DMS 273 treated with DMSO at 0.1 percent for 48 hours (cell line): ENCODE measurements around the gene KLC1.
A peak's percentile ranks its signal among the peaks of the same experiment; 100 is the strongest.

Experiments
- DNase-seq: peaks from one replicate; lab custom pipeline; 2025; lab: John Stamatoyannopoulos, UW

The KLC1 gene

DNA sequence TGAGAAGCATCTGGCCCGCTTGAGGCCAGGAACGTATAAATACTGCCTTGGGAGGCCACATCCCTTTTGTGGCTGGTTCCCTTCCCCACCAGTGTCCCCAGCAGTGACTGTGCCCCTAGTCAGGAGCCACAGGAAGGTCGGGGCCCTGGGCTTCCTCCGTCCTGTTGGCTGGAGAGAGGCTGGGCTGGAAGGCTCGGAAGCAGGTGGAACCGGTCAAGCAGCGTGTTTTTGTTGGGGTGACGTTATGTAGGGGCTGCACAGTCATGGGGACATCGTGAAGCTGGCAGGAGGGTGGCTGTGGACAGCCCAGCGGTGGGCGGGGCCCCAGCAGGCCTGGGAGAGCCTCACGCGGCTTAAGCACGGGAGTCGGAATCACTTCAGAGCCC is 76.1 kb downstream of the KLC1 start:
- no peak for DNase-seq

DNA sequence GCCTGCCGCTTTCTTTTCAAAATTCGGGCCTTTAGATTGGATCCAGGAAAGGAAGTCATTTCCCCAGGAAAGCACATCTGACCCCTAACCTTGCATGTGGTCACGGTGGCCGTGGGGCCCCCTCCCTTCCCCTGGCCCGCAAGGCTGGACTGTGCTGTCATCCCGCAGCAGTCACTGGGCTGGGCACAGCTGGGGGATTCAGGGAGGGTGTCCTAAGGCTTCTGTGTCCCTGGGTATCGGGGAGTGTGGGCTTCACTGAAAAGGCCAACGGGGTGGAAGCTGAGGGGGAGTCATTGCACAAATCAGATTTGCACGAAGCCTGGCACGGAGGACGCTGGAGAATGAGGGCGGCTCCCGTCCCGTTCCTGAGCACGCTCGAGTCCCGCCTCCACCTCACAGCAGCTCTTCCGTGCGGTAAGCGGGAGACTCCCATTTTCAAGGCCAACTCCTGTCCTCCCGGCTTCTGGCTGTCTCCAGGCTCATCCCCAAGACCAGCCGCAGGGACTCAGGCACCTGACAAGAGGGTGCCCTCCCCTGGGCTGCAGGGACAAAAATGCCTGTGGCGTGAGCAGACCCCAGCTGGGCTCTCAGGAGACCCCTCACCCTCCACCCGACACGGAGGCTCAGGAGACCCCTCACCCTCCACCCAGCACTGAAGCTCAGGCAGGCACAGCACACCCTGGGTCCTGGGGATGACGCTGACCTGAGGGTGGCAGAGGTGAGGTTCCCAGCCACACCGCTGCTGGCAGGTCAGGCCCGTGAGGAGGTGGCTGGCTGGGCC is 76.7 kb downstream of the KLC1 start:
- DNase-seq = no peak

DNA sequence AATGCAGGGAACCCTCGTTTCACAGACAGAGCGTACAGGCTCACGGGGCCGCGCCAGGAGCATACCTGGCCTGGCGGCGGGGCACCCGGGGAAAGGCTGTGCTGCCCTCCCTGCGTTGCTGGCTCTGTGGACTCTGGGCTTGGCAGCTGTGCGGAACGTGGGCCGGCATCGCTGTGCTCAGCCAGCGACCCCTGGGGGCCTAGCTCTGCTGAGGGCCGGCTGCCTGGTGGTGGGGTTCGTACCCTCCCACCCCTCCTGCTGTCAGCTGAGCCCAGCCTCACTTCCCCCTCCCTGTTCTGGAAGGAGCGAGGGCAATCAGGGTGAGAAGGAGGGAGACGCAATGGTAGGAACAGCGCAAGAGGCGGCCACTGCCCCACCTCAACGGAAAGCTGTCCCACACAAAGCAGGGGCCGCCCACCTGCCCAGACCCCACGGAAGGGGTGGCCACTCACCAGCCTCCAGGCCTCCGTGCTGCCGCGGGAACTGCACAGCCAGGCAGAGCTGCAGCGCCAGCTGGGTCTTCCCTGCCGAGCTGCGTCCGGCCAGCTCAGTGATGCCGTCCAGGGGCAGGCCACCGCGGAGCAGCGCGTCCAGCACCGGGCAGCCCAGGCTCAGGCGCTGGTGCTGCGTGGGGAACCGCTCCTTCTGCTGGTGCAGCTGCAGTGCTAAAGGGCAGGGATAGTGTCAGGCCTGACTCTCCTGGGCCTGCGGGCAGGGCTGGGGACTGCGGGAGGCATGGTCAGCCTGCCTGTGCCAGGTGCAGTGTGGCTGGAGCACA is 77.7 kb downstream of the KLC1 start:
- no peak for DNase-seq

DNA sequence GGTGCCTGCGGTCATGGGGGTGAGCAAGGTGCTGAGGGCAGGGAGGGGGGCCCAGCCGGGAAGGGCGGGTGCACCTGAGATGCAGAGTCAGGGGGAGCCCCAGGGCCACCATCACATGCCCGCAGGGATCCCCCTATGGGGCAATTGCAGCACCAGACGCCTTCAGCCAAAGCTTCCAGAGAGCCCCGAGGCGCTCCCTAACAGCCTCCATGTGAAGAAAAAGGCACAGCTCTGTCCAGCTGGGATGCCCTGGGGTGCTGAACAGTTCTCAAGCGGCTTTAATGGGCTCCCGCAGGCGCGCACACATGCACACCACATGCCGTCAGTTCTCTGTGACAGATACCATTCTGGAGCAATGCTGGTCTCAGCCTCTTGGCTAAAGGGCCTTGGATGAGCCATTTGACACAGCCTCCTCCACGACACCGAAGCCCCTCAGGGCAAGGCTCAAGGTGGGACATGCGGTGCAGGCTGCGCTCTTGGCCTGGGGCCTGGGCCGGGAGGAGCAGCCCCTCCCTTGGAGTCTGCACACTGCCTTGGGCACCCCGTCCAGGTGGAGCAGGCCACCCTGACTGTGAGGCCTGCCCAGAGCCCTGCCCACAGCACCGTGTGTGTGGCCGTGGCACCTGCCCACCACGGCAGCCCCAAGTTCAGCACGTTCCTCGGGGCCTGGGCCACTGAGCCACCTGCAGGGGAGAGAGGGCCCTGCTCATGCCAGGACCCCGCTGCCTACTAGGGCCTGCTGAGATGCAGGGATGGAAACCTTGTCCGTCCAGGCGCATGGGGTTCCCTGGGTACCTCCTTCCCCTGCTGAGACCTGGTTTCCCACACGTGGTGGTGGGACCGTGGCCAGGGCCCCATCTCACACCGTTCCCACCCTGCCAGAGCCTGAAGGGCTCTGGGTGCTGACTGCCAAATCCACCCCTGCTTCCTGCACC is 78.6 kb downstream of the KLC1 start:
- no peak for DNase-seq

DNA sequence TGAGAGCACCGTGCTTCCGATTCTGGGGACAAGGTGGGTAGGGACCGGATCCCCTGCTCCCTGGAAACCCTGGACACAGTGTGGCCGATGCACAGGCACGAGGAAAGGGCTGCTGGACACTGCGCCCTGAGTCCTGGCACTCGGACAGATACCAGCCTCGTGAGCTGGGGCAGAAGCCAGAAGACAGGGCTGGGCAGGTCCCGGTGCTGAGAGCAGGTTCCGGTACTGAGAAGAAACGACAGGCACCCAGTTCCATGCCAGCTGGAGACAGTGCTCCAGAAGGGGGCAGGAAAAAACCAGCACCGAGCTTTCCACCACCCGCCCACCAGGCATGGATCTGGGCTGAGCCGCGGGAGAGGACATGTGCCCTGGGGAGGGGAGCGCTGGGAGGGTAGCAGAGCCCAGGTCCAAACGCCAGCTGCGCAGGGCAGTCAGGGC is 79.8 kb downstream of the KLC1 start:
- DNase-seq = no peak

DNA sequence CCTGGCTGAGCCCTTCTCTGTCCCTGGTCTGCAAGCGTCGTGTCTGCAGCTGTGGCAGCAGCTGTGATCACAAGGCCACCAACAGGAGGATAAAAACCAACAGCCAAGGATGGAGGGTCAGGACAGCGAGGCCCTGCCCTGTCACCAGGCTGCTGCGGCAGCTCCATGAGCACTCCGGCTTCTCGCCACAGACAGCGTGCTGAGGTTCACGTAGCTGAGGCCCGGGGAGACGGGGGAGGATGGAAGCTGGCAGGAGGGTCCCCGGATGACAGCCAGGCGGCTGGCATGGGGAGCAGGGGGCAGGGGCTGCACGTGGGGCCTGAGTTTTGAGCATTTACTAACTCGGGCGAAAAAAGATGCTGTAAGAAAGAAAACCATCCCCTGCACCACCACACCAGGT is 80.8 kb downstream of the KLC1 start:
- DNase-seq = no peak

DNA sequence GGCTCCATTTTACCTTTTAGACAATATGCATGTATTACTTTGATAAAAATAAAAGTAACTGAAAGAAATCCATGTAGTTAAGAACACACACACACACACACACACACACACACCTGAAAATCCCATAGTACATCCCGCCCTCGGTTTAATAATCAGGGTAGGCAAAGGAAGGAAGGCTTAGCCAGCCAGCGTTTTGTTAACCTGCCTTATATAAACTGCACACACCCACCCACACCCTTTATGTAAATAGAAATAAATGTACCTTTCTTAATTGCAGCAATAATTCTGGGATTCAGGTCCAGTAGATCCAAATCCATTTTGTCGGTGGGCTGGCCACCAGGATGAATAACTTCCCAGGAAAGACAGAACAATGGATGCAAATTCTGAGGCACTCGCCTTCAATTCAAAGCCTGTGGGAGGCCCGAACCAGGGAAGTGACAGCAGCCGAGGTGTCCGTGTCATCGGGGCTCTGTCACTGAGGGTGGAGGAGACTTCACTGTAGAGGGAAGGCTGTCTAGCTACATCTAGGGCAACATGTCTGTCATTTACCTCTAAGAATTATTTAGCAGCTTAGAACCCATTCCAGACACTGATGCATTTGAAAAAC is 81.9 kb downstream of the KLC1 start:
- DNase-seq = no peak

DNA sequence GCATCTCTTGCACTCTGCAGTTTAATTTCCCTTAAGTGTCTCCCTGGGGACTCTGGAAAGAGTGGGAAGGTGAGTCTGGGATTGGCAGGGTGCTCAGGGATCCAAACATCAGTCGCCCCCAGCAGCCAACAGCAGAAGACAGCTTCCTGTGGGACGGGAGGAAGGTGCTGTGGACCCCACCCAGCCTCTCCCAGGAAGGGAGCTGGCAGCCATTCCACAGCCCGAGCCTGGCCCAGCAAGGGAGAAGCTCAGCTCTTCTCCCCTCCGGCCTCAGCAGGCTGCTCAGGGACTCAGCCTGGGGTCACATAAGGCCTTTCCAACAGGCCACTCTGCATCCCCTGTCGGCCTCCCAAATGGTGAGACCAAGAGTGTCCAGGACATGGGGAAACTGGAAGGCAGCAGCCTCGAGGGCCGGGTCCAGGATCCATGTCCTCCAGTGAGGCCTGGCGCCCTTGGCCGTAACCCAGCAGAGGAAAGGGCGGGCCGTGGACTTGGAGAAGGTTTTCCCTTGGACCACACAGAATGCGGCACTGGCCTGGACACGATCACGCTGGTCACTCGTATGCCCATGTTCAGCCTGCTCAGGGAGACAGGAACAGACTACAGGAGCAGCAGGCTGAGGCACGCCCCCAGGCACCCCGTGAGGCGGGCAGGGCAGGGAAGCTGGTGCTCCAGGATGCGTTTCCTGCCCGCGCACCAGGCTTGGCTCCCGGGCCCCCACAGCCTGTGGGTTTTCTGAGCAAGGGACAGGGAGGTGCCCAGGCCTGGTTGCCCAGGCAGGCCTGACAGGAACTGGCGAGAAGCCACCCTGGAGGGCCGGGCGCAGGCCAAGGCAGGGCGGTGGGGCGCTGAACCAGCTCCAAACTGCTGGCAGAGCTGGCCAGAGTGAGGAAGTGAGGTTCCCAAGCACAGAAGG is 82.8 kb downstream of the KLC1 start:
- no peak for DNase-seq

DNA sequence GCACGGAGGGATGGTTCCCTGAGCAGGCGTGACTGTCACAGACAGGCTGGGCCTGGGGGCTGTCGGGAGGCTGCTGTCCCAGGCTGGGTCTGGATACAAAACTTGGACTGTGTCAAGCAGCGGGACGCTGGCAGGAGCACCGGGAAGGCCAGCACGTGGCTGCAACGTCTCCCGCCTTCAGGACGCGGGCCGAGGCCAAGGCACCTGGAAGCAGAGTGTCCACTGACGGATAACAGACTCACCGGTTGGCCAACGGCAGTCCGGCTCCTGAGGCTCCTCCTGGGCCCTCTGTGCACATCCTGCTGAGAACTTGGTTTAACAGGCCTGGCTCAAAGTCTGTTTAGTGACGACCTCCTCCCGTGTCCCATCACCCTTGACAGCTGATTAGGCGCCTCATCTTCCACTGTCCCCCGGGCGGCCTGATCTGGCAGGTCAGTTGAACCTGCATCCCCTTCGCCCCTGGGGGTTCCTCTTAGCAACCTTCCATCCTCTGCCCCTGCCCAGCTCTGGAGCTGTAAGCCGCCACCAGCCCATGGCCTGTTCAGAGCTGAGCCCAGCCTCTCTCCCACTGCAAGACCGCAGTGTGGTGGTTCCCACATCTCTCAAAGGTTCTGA is 83.7 kb downstream of the KLC1 start:
- no peak for DNase-seq

DNA sequence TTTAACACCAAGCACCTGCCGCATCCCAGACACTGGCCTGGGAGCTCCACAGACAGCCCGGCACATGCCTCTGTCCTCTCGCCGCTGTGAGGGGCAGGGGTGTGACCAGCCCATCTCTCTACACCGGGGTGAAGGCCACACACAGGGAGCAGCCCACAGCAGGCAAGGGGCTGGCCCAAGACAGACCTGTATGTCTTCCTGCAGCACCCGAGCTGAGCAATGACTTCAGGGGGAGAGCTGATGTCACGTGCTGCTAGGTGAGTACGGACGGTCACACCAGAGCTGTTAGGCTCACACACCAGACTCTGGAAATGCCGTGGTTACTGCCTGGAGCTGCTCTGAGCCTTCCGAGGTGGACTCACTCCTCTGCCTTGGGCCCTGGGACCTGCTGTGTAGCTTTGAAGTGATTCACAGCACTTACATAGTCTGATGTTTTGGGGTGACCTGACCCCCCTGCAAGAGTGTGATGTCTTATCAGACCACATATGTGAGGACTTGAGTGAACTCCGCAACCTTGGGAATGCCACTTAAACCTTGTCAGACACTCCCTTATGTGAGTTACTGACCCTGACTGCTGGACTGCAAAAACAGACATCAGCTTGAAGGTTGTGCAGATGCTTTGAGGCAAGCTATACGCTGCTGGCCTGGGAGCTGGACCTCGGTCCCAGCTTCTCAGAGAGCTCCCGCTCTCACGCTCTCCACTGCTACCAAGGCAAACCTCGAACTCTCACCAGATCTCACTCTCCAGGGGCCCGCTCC is 84.5 kb downstream of the KLC1 start:
- DNase-seq = no peak

DNA sequence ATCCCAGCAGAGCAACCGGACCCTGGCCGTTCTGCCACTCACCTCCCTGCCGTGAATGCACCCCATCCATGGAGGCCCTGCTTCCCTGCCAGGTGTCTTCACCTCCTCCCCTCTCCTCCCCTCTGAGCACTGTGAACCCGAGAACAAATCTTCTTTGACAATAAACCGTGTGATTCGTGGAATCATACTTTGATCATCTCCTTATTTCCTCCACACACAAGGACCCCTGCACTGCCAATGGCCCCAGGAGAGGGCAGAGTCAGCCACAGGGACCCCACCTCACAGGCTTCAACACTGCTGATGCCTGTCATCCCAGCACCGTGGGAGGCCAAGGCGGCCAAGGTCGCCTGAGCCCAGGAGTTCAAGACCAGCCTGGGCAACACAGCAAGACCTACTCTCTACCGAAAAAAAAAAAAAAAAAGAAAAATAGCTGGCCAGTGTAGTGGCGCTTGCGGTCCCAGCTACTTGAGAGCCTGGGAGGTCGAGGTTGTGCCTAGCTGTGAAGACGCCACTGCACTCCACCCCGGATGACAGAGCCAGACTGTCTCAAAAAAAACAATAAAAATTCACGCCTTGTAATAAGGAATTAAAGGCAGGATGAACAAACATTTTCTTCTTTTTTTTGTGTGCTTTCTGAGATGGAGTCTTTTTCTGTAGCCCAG is 85.2 kb downstream of the KLC1 start:
- no peak for DNase-seq

DNA sequence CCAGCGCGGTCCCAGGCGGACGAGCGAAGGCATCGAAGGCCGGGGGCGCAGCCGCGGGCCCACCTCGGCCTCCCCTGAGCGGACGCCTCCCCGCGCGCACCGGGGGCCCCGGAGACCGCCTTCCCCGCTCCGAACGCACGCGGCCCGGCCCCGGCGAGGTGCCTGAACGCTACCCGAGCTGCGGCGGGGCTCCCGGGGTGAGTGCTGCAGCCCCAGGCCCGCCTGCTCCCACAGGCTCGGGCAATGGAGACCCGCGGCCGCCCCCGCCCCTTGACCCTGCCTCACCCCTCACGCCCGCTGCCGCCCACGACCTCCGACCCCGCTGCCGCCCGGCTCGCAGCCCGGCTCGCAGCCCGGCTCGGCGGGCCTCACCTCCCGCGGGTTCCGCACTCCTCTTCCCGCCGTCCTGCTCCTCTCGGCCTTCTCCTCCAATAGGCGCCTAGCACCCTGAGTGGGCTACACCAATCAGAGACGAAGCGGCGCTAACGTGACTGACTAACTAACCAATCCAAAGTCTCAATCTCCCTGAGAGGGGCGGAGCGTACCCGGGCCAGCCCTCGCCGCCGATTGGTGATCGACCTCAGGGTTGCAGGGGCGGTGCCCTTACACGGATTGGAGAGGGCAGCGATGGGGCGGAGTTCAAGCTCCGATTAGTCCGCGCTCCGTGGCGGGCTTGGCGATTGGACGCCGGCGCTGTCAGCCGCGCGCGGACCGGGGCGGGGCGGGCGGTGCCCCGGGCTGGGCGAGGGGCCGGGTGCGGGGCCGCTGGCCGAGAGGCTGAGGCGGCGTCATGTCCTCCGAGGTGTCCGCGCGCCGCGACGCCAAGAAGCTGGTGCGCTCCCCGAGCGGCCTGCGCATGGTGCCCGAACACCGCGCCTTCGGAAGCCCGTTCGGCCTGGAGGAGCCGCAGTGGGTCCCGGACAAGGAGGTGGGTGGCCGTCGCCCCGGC is 86.3 kb downstream of the KLC1 start, which contains the start of the genes XRCC3 and ZFYVE21:
XRCC3 (minus strand) TSS at position 400 of the 949 bp plus-strand sequence. CDS start 4,364 bp downstream, outside the sequence.
ZFYVE21 (plus strand) TSS at position 759 of the 949 bp plus-strand sequence; CDS start at position 791, 32 bp downstream.
- DNase-seq = peak; percentile 99

DNA sequence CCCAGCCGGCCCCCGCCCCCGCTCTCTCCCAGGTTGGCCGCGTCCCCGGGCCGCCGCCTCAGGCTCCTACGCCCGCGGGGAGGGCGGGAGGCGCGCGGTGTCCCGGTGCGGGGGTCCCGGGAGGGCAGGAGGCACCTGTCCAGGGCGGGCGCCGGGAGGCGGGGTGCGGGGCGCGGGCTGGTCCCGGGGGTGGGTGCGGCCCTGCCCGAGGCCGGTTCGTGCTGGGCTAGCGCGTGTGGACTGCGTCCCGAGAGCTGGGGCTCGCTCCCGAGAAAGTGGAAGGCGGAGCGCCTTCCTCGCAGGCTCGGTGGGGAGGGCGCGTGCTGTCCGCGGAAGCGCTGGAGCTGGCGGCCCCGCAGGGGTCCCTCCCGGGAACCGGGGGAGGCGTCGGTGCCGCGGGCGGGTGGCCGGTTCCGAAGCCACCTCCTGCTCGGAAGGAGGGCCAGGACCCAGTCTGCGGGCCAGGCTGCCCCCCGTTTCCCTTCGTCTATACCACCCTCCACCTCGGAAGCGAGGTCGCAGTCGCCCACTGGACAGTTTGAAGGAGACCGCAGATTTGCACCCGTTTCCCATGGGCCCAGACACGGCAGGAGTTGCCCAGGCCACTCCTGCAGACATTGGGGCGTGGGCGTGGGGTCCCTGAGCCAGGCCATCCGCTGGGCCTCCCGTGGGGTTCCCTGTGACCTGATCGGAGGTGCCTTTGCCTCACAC is 87.2 kb downstream of the KLC1 start:
- no peak for DNase-seq

DNA sequence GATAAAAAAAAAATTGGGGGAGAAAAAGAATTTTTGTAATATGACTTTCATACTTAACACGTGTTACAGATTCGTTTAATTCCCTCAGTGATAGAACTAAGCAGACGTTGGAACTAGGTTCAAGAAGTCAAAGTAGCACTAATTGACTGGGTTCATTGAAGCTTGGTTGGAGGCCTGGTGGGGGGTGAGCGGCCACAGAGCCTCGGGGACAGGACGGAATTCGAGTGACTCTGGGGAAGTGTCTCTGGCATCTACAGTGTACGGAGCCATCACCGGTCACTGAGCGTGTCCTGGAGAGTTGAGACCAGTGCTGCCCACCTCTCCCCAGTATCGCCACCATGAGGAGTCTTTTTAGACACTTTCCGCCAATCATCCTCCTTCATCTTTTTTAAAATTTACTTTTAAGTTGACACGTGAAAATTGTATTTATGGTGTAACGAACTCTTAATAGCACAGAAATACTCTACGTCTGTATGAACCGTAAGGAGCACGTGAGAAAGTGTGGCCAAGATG is 87.9 kb downstream of the KLC1 start:
- no peak for DNase-seq

DNA sequence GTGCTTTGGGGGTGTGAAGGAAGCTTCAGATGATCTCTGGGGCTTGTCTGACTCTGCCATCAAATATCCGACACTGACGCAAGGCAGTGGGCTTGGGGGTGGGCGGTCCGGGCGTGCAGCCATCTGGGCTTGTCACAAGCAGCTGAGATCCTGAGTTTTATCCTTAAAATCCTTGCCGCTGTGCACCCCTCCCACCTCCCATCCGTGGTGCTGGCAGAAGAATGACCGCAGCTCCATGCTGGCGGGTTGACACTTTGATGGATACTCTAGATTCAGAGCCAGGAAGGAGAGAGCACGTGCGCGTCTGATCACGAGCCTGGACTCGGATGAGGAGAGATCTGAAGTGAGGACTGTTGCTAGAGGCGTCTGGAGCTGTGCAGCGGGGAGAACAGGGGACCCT is 89.6 kb downstream of the KLC1 start:
- no peak for DNase-seq

DNA sequence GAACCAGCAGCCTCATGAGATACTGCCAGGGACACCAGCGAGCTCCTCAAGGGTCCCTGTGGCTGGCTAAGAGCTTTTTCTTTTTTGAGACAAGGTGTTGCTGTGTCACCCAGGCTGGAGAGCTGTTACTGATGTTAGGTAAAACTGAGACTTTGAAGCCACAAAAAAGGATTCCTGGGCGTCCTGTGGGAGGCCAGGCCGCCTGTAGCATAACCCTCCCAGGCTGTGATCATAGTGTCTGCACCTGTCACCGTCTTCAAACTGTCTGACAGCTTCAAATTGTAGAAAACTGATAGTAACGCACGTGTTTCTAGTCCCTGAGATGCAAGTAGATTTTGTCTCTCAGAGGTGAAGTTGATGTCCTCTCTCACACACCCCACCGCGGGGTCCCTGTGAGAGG is 90.7 kb downstream of the KLC1 start:
- no peak for DNase-seq
